ENCODE measurements around the gene ADIG. TPM values are rescaled to one million over a fixed set of nuclear protein-coding genes. Genes with fewer than 3 reads are reported as not detected.
A peak's percentile ranks its signal among the peaks of the same experiment; 100 is the strongest.

The ADIG gene
- total RNA-seq, 1 donor: not detected

DNA sequence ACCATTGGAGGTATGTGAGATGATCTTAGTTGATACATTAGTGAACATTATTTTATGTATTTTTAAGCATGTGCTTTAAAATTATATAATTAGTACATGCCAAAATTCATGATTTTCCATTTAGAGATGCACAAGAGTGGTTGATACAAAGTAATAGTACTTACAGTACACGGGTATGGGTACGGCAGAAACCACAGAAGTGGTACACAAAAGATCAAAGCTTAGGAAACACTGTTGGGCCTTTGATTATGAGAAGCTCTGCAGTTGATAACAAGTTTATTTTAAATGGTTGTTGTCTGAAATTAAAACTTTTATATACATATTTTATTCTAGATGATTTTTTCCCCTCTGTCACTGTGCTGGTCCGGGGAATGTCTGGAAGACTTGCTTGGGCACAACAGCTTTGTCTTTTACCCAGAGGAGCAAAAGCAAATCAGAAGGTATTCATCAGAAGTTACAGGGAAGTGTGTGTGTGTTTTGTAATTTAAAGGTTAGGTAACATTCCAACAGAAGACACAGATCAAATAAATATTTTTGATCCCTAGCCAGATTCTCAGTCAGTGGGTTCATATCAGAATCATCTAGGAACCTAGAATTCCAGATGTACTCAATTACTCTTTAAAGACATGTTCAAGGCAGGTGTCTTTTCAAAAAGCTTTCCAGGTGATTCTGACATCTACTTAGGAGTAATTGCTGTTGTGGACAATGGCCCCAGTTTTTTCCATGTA, 32.5 kb upstream of the ADIG start:
- Histone ChIP-seq H3K9me3 (ENCODE audit: low read depth, low read length) (no peaks in the 10 kb centered on the region), H3K27ac (ENCODE audit: low read depth, low read length) (no peak overlapping the region), H3K79me2 (ENCODE audit: insufficient read depth, low read length) (no peaks in the 10 kb centered on the region), H3K4me2 (ENCODE audit: insufficient read depth, low read length) (no peak overlapping the region), H3K4me1 (ENCODE audit: insufficient read depth, low read length) (no peaks in the 10 kb centered on the region), H3K27me3 (ENCODE audit: insufficient read depth, low read length) (no peaks in the 10 kb centered on the region), H4K20me1 (ENCODE audit: insufficient read depth, low read length) (no peaks in the 10 kb centered on the region), H3K4me3 (ENCODE audit: insufficient read depth, low read length) (no peak overlapping the region), H2AFZ (ENCODE audit: low read length) (no peak overlapping the region), H3K36me3 (ENCODE audit: insufficient read depth, low read length) (peaks cover 79% of the 10 kb centered on the region)
- no peak for DNase-seq (ENCODE audit: insufficient read length, low spot score, missing footprints)
- TF ChIP-seq CTCF (IDR thresholded peaks at IDR 0.05; ENCODE audit: extremely low read depth, low read depth, low read length): no peak

DNA sequence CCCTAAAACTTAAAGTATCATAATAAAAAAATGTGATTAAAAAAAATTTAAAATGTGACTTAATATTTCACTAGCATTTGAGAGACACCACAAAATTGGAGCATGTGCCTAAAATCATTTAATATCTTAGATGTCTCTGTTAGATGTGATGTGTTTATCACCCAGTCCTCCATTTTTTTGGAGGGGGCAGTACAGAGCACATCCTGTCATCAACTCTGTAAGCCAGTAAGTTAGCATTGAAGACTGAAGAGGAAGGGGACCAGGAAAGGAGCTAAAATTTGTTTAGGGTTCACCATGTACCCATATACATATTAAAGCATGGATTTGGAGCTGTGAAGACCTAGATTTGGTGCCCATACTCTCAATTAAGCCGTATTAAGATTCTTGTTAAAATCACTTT, 30.7 kb upstream of the ADIG start:
- Histone ChIP-seq H3K27me3 (ENCODE audit: insufficient read depth, low read length) (no peaks in the 10 kb centered on the region), H3K4me3 (ENCODE audit: insufficient read depth, low read length) (no peak overlapping the region), H3K9me3 (ENCODE audit: low read depth, low read length) (no peaks in the 10 kb centered on the region), H3K79me2 (ENCODE audit: insufficient read depth, low read length) (no peaks in the 10 kb centered on the region), H2AFZ (ENCODE audit: low read length) (no peak overlapping the region), H3K27ac (ENCODE audit: low read depth, low read length) (no peak overlapping the region), H4K20me1 (ENCODE audit: insufficient read depth, low read length) (peaks cover 3% of the 10 kb centered on the region), H3K4me1 (ENCODE audit: insufficient read depth, low read length) (no peaks in the 10 kb centered on the region), H3K36me3 (ENCODE audit: insufficient read depth, low read length) (peaks cover 85% of the 10 kb centered on the region), H3K4me2 (ENCODE audit: insufficient read depth, low read length) (no peak overlapping the region)
- DNase-seq (ENCODE audit: insufficient read length, low spot score, missing footprints): no peak
- TF ChIP-seq CTCF (IDR thresholded peaks at IDR 0.05; ENCODE audit: extremely low read depth, low read depth, low read length): peak; percentile 24

DNA sequence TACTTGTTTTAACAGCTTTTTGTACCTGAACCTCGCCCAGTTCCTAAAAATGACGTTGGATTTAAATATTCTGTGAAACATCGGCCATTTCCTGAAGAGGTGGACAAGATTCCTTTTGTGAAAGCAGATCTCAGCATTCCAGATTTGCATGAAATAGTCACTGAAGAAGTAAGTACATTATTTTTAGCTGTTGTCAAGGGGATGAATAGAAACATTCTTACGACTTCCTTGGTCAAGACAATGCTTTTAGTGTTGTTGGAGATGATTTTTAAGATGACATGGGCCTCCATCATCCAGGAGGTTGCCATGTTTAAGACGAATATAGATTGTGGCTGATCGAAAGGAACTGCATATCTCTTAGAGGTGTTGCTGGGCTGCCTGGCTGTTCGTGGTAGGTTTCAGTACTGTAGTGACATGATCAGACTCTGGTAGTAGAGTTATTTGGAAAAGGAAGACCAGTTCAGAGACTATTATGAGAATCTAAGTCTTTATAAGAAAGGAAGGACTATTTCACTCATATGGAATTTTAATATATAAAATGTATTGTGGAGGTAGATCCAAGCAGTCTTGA, 29.9 kb upstream of the ADIG start:
- TF ChIP-seq CTCF (IDR thresholded peaks at IDR 0.05; ENCODE audit: extremely low read depth, low read depth, low read length): no peak
- Histone ChIP-seq H3K9me3 (ENCODE audit: low read depth, low read length) (no peaks in the 10 kb centered on the region), H3K27me3 (ENCODE audit: insufficient read depth, low read length) (no peaks in the 10 kb centered on the region), H3K79me2 (ENCODE audit: insufficient read depth, low read length) (no peaks in the 10 kb centered on the region), H3K27ac (ENCODE audit: low read depth, low read length) (no peak overlapping the region), H3K4me2 (ENCODE audit: insufficient read depth, low read length) (no peak overlapping the region), H3K4me3 (ENCODE audit: insufficient read depth, low read length) (no peak overlapping the region), H2AFZ (ENCODE audit: low read length) (no peak overlapping the region), H3K36me3 (ENCODE audit: insufficient read depth, low read length) (peaks cover 83% of the 10 kb centered on the region), H4K20me1 (ENCODE audit: insufficient read depth, low read length) (peaks cover 3% of the 10 kb centered on the region), H3K4me1 (ENCODE audit: insufficient read depth, low read length) (no peaks in the 10 kb centered on the region)
- DNase-seq (ENCODE audit: insufficient read length, low spot score, missing footprints): no peak

DNA sequence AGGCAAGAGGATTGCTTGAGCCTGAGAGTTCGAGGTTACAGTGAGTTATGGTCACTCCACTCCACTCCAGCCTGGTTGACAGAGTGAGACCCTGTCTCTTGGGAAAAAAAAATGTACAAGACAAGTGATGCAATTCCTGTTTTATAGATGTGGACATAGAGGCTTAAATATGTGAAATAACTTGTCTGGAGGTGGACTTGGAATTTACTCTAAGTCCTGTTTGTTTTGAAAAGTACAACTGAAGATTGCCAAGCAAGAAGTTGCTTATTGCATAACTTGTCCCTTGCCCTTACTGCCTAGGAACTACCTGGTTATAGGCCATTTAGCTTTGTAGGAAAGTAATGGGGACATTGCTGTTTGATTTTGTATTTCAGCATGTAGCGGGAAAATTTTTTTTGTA, 26.0 kb upstream of the ADIG start:
- Histone ChIP-seq H3K79me2 (ENCODE audit: insufficient read depth, low read length) (no peaks in the 10 kb centered on the region), H3K36me3 (ENCODE audit: insufficient read depth, low read length) (peaks cover 75% of the 10 kb centered on the region), H2AFZ (ENCODE audit: low read length) (no peak overlapping the region), H3K4me2 (ENCODE audit: insufficient read depth, low read length) (no peak overlapping the region), H3K27me3 (ENCODE audit: insufficient read depth, low read length) (no peaks in the 10 kb centered on the region), H3K27ac (ENCODE audit: low read depth, low read length) (no peak overlapping the region), H4K20me1 (ENCODE audit: insufficient read depth, low read length) (peaks cover 3% of the 10 kb centered on the region), H3K9me3 (ENCODE audit: low read depth, low read length) (no peaks in the 10 kb centered on the region), H3K4me1 (ENCODE audit: insufficient read depth, low read length) (no peaks in the 10 kb centered on the region), H3K4me3 (ENCODE audit: insufficient read depth, low read length) (no peak overlapping the region)
- TF ChIP-seq CTCF (IDR thresholded peaks at IDR 0.05; ENCODE audit: extremely low read depth, low read depth, low read length): no peak
- no peak for DNase-seq (ENCODE audit: insufficient read length, low spot score, missing footprints)
